Fibroblast of skin of left biceps (primary cell): ENCODE measurements around the gene SNX2.

Experiments
- DNase-seq, 2 experiments: peaks; one replicate each; pipeline ENCODE4 v3.0.0-alpha.2; 2013; ENCODE audit warnings: low read depth in 2 of 2

The SNX2 gene

DNA sequence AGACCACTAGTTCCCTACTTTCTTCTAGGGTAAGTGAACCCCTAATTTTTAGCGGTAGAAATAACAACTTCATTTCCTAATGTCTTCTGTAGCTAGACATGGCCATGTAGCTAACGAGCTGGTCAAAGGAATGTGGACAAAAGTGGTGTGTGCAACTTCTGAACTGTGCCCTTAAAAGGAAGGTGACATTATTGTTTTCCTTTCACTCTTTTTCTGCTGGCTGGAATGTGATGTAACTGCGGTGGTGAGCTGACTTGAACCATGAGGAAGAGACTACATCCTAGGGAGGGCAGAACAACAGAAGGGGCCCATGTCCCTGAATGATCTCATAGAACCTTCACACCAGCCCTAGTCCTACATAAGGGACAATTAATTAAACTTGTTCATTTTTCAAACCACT, 1.3 kb upstream of the SNX2 start:
- no peak for DNase-seq

DNA sequence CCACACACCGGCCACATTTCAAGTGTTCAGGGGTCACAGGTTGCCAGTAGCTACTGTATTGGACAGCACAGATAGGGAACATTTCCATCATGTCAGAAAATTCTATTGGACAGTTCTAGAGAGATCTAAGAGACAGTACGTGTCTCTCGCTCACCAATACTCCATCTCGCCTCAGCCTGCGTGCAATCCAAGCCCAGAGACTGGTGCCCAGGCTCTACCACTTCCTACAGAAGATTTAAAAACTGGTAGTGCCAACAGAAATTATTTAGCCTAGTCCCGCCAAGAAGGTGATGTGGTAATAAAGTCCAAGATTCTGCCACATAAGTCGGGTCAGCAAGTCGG, 390 bp upstream of the SNX2 start:
- DNase-seq: no peak

DNA sequence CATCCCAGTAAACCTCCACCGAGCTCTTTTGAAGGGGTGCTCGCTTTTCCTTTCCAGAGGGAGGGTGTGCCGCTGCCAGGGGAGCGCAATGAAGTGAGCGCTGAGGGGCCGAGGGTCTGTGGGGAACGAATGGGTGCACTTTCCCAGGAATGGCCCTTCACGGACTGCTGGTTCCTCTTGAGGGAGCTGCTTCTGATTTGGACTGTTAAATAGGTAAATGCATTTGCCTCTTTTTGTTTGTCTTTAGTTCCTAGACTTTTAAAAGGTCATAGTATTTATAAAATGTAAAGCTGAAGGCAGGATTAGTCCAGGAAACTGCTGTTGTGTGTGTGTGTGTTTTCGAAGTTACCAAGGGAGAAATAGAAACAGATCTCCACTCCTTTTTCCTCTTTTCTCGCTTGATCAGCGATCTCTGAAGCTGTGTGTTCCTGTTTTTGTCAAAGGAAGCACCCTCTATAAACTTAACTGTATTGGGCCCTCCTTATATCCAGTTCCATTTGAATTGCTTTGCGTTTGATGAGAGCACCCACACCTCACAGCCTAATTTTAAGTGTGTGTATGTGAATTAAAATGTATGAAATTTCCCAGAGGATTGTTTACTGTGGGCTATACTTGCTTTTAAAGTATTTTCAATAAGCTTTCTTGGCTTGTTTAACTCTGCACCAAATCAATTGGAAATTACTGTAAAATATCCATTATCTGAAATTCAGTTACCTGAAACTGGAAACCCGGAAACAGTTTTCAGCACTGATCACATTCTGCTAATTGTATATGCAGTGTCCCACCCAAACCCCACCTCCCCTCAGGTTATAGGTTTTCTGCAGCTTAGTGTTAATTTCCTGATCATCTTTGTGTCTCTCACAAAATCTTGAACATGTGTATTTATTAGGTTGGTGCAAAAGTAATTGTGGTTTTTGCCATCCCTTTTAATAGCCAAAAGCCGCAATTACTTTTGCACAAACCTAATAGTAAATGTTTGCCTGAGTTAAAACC, 966 bp downstream of the SNX2 start:
- DNase-seq: no peak

DNA sequence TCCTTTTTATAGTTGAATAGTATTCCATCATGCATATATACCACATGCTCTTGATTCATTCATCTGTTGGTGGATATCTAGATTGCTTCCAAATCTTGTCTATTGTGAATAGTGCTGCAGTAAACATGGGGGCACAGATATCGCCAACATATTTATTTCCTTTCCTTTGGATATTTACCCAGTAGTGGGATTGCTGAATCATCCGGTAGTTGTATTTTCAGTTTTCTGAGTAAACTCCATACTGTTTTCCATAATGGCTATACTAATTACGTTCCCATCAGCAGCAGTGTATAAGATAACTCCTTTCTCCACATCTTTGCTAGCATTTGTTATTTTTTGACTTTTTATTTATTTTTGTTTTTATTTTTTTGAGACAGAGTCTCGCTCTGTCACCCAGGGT, 3.3 kb downstream of the SNX2 start:
- DNase-seq: no peak

DNA sequence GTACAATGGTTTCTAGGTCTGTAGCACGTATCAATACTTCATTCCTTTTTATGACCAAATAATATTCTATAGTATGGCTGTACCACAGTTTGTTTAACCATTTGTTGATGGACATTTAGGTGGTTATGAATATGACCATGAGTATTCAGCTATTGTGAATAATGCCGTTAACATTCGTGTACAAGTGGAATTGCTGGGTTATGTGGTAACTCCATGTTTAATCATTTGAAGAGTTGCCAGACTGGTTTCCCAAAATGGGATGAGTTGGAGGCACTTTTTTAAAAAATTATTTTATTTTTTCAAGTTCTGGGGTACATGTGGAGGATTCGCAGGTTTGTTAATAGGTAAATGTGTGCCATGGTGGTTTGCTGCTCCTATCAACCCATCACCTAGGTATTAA, 4.6 kb downstream of the SNX2 start:
- no peak for DNase-seq

DNA sequence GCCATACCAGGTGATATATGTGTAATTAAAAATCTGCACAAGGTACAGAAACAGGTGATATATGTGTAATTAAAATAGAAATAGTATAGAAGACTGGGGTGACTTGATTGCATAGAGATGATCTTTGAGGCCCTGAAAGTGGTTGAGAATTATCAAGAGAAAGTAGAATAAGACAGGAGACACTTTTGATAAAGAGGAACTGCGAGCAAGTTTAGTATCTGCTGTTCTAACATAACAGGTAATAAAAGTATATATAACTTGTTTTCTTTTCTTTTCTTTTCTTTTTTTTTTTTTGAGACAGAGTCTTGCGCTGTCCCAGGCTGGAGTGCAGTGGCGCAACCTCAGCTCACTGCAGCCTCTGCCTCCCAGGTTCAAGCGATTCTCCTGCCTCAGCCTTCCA, 5.4 kb downstream of the SNX2 start:
- DNase-seq: no peak

DNA sequence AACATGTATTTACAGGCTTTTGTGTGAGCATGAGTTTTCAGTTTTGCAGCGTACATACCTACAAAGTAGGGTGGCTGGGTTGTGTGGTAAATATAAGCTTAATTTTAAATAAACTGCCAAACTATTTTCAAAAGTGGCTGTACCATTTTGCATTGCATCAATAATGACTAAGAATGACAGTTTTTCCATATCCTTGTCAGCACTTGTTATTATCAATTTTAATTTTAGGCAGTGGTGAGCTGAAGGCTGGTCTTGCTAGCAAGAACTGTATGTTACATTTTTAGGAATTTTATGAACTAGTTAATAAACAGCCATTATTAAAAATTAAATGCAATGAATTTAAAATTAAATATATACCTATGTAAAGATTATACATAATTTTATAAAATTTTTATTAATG, 6.6 kb downstream of the SNX2 start:
- no peak for DNase-seq

DNA sequence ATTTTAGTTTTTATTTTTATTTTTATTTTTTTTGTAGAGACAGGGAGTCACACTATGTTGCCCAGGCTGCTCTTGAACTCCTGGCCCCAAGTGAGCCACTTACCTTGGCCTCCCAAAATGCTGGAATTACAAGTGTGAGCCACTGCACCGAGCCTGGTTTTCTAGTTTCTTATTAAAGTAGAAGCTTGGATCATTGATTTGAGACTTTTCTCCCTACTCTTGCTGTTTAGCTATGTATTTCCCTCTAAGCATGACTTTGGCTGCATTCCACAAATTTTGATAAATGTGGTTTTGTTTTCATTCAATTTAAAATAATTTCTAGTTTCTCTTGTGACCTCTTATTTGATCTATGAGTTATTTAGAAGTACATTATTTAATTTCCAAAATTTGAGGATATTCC, 10.4 kb downstream of the SNX2 start:
- no peak for DNase-seq

DNA sequence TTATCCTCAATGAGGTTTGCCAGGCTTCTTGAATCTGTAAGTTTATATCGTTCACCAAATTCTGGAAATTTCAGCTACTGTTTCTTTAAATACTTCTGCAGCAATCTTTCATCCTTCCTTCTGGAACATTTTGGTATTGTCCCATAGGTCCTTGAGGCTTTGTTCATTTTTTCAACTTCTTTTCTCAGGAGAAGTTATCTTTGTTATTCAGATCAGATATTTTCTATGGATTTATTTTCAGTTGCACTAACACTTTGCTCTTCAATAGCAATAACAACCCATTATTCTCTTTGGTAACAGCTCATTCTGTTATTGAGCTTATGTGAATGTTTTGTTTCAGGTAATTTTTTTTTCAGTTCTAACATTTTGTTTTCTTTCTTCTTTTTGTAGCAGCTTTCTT, 13.5 kb downstream of the SNX2 start:
- DNase-seq: no peak

DNA sequence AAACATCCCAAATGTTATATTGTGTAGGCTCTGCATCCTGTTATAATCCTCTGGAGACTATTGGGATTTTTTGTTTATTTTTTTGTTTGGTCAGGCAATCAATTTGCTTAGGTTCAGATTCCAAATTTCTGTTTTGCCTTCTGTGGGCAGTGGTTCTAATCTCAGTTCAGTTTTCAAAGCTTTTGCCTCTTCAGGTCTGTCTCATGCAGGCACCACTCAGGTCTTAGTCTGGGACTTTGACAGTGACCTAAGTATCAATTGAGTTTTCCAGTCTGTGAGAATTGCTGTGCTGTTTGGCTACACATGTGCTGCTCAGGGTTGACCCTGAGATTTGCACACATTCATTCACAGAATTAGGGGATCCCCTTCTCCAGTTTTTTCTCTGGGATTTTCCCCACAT, 14.1 kb downstream of the SNX2 start:
- no peak for DNase-seq

DNA sequence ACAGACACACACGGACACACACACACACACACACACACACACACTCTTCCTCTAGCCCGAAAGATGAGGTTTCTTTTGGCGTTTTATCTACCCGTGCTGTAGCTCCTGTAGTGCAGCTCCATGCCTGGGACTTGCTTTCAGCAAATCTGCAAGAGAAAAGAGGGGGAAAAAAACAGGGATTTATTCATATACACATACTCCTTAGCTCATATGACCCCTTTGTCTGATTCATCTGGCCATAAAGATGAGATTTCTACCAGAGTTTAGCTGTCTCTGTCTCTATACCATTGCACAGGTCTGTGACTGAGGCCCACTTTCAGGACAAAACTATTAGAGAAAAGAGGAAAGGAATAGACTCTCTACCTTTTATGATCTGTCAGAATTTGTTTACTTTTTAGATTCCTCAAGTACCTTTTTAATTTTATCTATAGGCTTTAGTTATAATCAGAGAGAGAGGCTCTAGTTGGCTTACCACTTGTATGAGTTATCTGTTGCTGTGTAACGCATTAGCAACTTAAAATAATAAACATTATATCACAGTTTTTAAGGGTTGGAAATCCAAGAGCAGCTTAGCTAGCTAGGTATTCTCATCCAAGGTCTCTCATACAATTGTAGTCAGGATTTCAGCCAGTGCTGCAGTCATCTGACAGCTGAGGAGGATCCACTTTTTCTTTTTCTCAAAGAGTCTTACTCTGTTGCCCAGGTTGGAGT, 14.7 kb downstream of the SNX2 start:
- DNase-seq: no peak

DNA sequence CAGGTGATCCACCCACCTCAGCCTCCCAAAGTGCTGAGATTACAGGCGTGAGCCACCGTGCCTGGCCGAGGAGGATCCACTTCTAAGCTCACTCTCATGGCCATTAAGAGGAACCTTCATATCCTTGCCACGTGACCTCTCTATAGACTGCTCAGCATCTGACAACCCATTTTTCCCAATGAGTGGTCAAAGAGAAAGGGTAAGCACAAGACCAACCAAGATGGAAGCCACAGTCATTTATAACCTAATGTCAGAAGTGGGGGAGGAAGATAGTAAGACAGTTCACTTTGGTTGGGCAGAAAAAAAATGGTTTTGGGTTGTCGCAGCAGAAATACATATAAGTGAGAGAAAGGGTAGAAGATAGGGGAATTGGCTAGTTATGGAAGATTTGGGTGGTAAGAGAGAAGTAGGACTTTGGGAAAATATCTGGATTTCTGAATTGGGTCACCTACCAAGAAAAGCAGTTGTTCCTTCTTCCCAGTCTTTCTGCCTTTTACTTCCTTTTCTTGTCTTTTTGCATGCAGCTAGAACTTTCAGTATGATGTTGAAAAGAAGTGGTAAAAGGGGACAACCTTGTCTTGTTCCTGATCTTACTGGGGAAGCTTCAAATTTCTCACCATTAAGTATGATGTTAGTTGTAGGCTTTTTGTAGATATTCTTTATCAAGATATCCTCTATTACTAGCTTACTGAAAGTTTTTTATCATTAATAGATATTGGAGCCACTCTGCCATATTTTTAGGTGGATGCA, 15.6 kb downstream of the SNX2 start:
- DNase-seq: no peak

DNA sequence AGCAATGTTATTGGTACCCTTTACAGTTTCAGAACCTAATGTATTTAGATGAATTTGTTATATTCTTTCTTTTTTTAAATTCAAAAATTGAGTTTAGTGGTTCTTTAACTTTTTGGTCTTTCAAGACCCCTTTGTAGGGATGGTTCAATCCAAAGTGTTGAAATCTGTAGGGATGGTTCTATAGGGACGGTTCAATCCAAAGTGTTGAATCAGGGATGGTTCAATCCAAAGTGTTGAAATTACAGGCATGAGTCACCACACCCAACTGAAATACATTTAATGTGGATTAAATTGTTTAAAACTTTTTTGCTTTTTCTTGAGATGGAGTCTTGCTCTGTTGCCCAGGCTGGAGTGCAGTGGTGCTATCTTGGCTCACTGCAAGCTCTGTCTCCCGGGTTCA, 30.6 kb downstream of the SNX2 start:
- peak; percentile 29 to 40 for DNase-seq

DNA sequence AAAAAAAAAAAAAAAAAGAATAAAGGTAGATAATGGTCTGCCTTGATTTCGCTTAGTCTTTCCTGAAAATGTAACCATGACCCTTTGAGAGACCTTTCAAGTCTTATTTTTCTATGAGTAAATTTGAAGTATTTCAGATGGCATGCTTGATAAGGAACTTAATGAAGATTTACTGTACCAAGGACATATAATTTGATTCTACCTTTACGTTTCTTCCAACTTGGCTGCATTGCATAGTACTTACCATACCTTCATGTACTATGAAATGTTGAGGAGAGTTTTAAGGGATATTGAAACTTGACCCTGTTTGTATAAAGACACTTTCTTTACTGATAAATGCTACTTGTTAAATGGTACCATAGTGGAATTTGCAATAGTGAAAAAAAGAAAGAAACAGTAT, 35.5 kb downstream of the SNX2 start:
- no peak for DNase-seq

DNA sequence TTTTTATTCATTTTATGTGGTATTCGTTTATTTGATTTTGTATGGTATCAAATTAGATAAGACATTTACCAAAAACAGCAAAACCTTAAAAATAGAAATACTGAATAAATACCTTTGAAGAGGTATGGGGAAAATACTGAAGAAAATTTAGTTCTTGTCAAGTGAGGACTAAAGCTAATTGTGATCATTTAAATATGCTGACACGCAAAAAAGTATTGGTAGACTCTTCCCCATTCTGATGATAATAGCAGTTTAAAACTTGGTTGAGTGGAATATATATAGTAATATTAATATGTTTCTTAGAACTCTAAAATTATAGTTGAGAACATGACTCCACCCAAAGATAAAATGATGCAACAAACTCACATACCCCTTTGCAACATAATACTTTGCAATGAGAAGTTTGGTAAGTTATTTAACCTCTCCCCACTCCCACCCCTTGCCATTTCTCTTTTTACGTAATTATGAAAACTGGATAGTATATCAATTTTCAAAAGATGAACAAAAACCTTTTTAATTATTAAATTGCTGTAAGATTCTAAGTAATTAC, 40.4 kb downstream of the SNX2 start:
- DNase-seq: no peak

DNA sequence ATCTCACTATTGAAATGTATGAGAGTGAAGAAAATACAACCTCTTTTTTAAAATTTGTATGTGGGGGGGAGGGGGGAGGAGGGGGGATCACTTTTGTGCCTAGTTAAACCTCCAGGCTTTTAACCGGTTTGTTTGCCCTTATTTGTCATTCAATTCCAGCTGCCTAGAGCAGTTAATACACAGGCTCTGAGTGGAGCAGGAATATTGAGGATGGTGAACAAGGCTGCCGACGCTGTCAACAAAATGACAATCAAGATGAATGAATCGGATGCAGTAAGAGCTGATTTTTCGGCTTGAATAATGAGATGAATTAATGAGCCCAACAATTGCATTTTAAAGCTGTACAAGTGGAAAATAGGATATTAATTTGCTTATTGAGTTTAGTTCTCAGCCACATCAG, 41.9 kb downstream of the SNX2 start:
- DNase-seq: no peak

DNA sequence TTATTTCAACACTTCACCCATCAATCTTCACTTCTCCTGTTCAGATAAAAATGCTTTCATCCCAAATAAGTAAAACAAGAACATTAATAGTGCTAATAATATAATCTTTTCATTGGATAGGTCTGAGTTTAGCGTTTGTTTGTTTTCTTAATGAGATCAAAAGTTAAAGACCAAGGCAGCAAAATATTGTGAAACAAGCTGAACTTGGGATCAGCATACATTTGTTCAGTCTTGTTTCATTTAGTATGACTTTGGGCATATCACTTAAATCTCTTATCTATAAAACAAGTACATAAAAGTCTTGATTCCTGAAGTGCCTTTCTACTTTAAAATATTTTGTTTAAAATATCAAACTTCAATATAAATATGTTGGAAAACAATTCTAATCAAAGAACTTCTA, 57.1 kb downstream of the SNX2 start:
- no peak for DNase-seq

DNA sequence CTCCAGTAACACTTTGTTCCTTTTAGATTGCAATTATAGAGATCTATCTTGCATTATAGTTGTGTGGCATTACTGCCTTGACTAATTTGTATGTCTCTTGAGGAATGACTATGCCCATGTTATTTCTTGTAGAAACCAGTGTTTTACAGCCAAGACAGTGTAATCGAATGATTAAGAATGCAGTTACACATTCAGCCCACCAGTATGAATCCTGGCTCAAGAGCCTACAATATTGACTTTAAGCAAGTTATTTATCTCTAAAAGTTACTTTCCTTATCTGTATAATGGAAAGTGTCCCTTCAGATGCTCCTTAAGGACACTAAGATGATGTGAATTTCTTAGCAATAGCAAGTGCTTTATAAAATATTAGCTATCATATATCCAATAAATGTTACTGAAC, 60.8 kb downstream of the SNX2 start:
- DNase-seq: no peak

DNA sequence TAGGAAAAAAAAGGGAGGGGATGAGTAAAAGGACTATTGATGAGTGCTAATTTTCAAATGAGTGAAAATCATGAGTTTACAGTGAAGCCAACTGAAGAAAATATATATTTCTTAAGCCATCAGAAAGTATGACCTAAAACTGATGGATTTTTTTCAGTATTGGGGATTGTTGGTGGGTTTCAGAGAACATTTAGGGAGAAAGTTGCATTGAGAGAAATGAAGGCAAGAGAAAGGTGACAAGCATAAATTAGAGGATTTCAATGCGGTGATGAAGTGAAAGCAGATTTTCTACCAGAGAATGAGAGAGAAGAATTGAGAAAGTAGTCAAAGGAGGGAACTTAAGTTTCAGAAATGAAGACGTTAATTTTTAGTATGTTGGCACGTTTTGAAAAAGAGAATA, 62.1 kb downstream of the SNX2 start:
- DNase-seq: no peak

DNA sequence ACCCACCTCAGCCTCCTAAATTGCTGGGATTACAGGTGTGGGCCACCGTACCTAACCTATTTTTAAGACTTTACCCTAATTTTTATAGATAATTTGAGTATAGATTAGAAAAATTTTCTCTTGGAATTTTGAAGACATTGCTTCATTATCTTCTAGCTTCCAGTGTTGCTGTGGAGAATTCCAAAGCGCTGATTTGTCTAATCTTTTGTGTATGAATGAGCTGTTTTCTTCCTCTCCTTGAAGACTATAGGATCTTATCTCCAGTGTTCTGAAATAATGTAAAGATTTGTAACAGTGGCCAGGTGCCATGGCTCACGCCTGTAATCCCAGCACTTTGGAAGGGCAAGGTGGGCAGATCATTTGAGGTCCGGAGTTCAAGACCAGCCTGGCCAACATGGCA, 64.9 kb downstream of the SNX2 start:
- DNase-seq: no peak

DNA sequence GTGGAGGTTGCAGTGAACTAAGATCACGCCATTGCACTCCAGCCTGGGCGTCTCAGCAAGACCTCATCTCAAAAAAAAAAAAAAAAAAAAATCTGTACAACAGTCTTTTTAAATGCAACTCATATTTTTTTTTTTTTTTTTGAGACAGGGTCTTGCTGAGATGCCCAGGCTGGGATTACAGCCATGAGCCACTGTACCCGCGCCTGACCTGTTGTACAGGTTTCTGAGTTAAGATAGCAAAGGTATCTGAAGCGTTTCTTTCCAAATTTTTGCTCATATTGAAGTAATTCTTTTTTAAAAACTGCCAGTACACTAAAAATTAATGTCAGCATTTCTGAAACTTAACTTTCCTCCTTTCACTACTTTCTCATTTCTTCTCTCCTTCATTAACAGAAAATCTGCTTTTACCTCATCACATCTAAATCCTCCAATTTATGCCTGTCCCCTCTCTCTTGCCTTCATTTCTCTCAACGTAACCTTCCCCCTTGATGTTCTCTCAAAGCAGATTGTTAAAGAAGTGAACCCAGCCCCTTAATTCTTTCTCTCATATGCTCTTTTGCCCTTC, 67.2 kb downstream of the SNX2 start:
- no peak for DNase-seq
